Hematopoietic multipotent progenitor cell treated with erythropoietin and hydrocortisone succinate and interleukin-3 and kit ligand, for 17 days (in vitro differentiated cells): ENCODE data around the gene STEAP1B.

Source experiments
- DNase-seq: peaks from one replicate; pipeline ENCODE4 v3.0.0-alpha.2; 2015; ENCODE audit warnings: low spot score

STEAP1B gene

DNA sequence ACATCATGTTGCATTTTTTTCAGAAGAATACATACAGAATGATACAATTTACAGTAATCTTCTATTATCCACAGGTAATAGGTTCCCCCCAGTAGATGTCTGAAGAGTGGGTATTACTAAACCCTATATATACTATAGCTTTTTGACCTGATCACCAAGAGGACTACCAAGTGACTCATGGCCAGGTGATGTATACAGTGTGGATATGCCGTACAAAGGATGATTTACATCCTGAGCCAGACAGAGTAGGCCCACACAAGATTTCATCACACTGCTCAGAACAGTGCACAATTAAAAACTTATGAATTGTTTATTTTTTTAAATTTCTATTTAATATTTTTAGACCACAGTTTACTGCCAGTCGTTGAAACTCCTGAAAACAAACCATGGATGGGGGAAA, 70.6 kb downstream of the STEAP1B start:
- no peak for DNase-seq

DNA sequence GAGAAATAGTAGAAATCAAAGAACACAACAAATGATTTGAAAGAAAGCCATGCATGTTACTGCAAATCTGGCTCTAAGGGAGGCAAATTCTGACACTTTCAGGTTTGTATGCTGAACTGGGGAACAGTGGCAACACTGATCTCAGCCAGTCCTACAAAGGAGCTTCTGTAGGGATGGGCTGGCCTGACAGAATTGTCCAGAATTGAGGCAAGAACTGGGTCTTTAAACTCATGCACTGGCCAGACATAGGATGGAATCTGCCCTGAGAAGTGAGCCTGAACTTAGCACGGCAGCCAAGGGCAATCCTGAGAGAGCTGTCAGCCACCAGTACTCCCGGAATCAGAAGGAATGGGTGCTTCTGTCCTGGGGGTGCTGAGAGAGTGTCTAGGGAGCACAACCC, 72.1 kb downstream of the STEAP1B start:
- DNase-seq = no peak

GRCh38 chr7:22427104-22427503, 72.9 kb downstream of the STEAP1B start:
- DNase-seq = no peak

DNA sequence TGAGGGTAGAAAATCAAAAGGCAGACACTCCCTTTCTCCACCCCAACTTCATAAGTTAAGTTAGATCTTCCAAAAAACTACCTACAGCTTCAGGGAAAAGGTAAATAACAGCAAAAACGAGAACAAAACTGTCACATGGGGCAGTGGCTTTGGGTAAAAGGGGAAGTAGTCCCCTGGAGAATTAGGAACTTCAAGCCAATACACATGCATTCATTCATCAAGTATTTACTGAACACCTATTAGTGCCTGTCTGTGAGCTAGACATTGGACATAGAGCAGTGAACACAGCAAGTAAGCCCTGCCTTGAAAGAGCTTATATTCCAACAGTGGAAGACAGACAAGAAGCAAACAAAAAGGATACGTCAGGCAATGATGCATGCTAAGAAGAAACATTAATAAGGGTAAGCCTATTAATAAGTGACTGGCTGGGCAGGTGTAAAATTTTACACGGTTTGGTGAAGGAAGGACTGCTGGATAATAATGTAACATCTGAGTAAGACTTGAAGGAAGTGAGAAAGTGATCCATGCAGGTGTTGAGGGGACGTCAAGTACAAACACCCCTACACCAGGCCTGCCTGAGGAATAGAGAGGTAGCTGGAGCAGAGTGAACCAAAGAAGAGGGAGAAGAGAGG, 73.4 kb downstream of the STEAP1B start:
- DNase-seq = no peak

DNA sequence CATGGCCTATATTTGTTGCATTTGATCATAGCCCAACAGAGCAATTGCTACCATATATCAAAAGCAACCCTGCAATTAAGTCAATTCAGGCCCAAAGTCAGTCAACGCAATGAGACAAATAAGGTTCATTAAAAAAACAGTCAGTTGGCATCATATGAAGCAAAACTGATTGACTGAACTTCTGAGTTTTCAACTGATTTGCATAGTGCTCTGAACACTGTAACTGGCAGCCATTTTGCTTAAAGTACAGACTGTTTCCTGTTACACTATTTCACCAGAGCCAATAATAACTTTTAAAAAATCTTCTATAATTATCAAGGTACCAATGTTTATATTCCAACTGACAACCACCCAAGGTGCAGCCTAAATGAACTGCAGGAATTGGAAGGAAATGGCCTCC, 74.6 kb downstream of the STEAP1B start:
- DNase-seq = no peak

- no peak for DNase-seq
These were observed 77.0 kb downstream of the STEAP1B start for GRCh38 chr7:22422831-22423615.

DNA sequence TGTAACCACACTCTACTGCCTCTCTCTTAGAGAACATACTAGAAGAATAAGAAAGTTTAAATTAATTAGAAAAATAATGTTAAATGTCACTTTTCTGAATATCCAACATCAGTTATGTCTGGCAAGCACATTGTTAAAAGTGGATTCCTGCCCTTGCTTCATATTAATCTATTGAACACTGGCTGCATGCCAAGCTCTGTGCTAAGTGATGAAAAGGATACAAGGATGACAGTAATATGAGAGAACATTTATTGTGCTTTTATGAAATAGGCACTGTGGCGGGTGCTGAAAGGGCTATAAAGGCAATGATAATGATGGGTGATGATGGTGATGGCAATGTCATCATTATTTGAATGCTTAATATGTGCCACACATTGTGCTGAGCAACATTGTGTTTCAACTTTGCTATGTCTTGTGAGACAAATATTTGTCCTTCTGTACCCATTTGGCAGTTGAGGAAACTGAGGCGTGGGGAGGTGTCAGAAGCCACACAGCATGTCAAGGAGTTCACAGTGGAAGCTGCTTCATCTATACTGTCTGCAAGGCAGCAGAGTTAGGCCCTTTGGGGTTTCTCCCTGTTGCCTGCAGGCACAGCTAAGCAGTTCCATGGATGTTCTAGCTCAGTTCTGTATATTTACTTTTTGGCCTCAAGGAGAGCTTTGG, 78.9 kb downstream of the STEAP1B start:
- no peak for DNase-seq

DNA sequence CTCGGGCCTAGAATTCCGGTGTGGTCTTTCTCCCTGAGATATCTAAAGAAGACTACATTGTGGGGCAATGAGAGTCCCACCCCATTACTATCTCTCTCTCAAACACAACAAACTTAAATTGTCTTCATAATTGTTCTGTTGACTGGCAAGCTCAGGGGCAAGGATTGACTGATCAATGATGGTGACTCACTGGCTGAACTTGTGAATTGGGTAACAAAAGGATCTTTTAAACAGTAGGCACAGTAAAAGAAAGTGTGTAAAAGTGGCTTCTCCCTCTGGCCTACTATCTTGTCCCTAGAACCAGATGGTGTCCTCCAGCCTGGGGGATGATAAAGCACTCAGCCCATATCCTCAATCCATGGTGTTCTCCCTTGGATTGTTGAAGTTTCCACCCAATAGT, 80.0 kb downstream of the STEAP1B start:
- DNase-seq = no peak

DNA sequence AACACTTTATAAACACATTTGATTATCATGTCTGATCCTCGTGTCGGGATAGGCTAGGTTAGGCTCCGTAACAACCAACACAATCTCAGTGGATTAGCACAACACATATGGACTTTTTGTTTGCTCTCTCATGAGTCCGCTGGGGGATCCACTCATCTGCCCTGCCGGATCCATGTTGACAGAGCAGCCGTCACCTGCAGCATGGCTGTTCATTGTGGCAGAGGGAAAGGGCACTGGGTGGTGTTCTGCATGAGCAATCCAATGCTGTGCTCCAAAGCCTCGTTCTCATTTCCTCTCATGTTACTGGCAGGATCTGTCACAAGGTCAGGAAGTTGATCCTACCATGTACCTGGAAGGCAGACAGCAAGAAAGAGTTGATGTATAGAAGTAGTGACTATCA, 80.5 kb downstream of the STEAP1B start:
- DNase-seq = no peak

GRCh38 chr7:22418251-22419046, 81.5 kb downstream of the STEAP1B start:
- no peak for DNase-seq

GRCh38 chr7:22417841-22418240, 82.1 kb downstream of the STEAP1B start:
- no peak for DNase-seq

GRCh38 chr7:22417349-22417748, 82.6 kb downstream of the STEAP1B start:
- DNase-seq = no peak

DNA sequence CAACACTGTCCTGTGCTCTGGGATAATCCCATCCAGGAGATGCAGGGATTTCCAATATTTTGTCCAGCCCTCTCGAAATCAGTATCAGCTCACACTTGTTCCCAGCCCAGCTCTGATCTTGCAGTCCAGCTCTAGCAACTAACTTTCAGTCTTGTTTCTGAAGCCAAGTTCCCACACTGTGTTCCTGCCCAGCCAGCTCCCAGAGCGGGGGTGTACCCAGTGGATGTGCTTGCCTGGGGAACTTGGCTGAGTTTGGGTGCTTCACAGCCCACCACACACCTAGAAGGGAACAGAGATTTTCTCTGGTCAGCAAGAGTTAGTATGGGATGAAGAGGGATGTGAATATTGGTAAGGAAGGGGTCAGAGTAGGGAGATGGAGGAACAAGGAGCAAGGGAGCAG, 85.6 kb downstream of the STEAP1B start:
- no peak for DNase-seq

DNA sequence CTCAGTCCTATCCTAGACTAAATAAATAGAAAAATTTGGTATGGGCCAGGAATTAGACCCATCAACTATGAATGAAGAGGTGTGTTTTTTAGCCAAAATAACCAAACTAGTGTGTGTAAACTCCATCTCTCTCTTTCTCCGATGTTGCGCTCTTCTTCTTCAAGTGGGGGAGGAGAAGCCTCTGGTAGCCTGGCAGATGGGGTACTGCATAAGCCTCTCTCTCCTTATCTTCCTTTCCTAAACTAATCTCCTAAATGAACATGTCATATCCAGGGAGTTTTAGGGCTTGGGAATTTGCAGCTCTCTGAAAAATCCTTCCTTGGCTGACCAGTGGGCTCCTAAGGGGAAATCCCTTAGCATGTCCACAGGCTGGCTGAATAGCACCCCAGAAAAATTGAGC, 86.8 kb downstream of the STEAP1B start:
- DNase-seq = no peak

GRCh38 chr7:22411977-22412693, 87.9 kb downstream of the STEAP1B start:
- no peak for DNase-seq

- DNase-seq = no peak
These were observed 93.3 kb downstream of the STEAP1B start for GRCh38 chr7:22406715-22407114.

- no peak for DNase-seq
These were observed 95.5 kb downstream of the STEAP1B start for GRCh38 chr7:22404421-22405023.

DNA sequence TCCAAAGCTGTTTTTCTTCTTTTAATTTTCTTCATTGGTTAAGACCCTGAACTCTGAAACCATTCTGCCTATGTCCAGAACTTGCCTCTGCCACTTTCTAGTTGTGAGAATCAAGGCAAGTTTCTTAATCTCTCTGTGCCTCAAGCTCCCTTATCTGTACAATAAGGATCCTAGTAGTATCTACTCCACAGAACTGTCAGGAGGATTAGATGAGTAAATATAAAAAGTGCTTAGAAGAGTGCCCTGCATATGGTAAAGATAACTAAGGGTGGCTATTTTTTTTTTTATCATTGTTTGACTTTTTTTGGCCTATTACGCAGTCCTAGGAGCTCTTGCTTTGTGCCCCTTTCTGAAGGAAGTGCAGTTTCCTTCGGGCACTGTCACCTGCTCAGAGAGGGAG, 96.6 kb downstream of the STEAP1B start:
- DNase-seq = no peak

GRCh38 chr7:22402250-22402649, 97.7 kb downstream of the STEAP1B start:
- no peak for DNase-seq

DNA sequence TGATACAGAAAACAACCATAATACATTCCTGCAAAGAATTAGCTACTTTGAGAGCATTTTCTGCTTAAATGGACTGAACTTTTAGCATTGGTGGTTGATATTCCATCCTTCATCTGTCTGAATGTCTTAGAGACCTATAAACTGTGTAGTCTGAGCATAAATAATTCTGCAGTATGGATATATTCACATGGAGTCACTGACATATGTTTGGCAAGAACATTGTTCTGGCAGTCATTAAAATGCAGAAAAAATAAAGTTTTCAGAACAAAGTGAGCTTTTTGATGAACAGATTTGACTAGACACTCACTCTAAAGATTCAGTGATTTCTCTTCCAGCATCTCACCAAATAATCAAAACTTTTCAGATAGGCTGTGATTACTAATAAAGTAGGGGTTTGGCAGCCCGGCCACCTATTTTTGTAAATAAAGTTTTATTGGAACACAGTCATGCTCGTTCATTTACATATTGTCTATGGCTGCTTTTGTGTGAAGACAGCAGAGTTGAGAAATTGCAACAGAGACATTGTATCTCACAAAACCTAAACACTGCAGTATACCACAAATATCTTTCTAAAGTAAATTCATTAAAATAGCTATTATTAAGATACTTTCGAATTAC, 98.9 kb downstream of the STEAP1B start:
- DNase-seq = no peak
